BLaER1 treated with 17β-estradiol and CSF1 and Interleukin-3, amounts not matched to agents 10 nM and 100 nM (cell line): ENCODE measurements around the gene MAGI1.
A peak's percentile ranks its signal among the peaks of the same experiment; 100 is the strongest.

Experiments
- H3K27ac ChIP-seq, 11 experiments: shearing (Covaris generic); formaldehyde crosslinking; 2 replicates each; pipeline ENCODE4 v1.8.1; 2022
- H3K27me3 ChIP-seq, 11 experiments: shearing (Covaris generic); formaldehyde crosslinking; 2 replicates each; pipeline ENCODE4 v1.8.1; 2022
- H3K36me3 ChIP-seq, 11 experiments: shearing (Covaris generic); formaldehyde crosslinking; 2 replicates each; pipeline ENCODE4 v1.8.1; 2022
- H3K4me1 ChIP-seq, 10 experiments: shearing (Covaris generic); formaldehyde crosslinking; 2 replicates each; pipeline ENCODE4 v1.8.1; 2022
- H3K4me2 ChIP-seq, 11 experiments: shearing (Covaris generic); formaldehyde crosslinking; 2 replicates each; pipeline ENCODE4 v1.8.1; 2022
- H3K4me3 ChIP-seq, 10 experiments: shearing (Covaris generic); formaldehyde crosslinking; 2 replicates each; pipeline ENCODE4 v1.8.1; 2022
- H3K9ac ChIP-seq, 11 experiments: shearing (Covaris generic); formaldehyde crosslinking; 2 replicates each; pipeline ENCODE4 v1.8.1; 2022
- H3K9me3 ChIP-seq, 11 experiments: shearing (Covaris generic); formaldehyde crosslinking; replicated peaks in 1 of 11; 2 replicates each; pipeline ENCODE4 v1.8.1; 2022
- H4K20me1 ChIP-seq, 11 experiments: shearing (Covaris generic); formaldehyde crosslinking; 2 replicates each; pipeline ENCODE4 v1.8.1; 2022
- Cebpa-rat ChIP-seq, 11 experiments: shearing (Covaris generic); IDR thresholded peaks; 2 replicates each; pipeline ENCODE4 v1.8.1; 2022

The MAGI1 gene

DNA sequence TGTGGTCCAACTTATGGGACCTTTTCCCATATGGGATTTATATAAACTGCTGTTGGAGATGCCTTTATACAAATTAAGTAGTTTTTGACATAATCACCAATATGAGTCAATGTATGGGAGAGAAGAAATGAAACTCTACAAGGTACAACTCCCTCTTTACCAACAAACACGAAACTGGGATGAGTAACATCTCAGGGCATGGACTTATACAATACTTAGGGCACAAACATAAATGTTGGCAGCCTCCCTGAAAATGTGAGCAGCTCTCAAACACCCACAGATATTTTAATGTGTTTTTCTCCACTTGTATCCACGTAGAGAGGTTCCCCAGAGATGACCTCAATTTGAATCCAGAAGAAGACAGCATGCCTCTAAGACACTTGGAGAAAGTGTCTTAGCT, 161.6 kb downstream of the MAGI1 start:
- no peak for TF ChIP-seq Cebpa-rat (IDR thresholded peaks at IDR 0.05)
- no peaks in the 10 kb centered on the region for H3K27me3 ChIP-seq
- no peaks in the 10 kb centered on the region for H4K20me1 ChIP-seq
- H3K4me1 ChIP-seq: peaks cover 0 to 20% (median 12%) of the 10 kb centered on the region in 10 experiments; a peak in 15 of 20 replicates
- no peak overlapping the region for H3K4me3 ChIP-seq
- no peak overlapping the region for H3K4me2 ChIP-seq
- H3K9me3 ChIP-seq: no peaks in the 10 kb centered on the region
- H3K9ac ChIP-seq: no peak overlapping the region
- H3K27ac ChIP-seq: no peak overlapping the region
- no peaks in the 10 kb centered on the region for H3K36me3 ChIP-seq

DNA sequence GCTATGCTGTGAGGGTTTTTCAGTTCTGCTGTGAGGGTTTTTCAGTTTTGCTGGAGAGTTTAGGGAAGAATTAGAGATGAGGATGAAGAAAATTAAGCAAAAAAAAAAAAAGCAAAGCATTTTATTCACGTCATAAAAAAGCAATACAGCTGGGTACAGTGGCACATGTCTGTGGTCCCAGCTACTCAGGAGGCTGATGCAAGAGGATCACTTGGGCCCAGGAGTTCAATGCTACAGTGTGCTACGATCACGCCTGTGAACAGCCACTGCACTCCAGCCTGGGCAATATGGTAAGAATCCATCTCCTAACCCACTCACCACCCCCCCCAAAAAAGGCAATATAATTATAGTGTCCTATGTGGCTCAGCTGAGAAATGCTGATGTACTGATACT, 162.7 kb downstream of the MAGI1 start:
- Histone ChIP-seq H4K20me1 (no peaks in the 10 kb centered on the region), H3K4me3 (no peak overlapping the region), H3K9ac (no peak overlapping the region), H3K9me3 (no peaks in the 10 kb centered on the region), H3K4me2 (peak overlapping the region in 9 of 11 experiments; percentile 1 to 35 (median 24); a peak in 8 of 22 replicates), H3K27me3 (no peaks in the 10 kb centered on the region), H3K27ac (0 out of 22 replicates have a peak overlapping the region, but pooled peaks of 1 of the 11 experiments have one; percentile 5), H3K36me3 (no peaks in the 10 kb centered on the region), H3K4me1 (peaks cover 0 to 12% (median 9%) of the 10 kb centered on the region in 10 experiments; a peak in 9 of 20 replicates)
- no peak for TF ChIP-seq Cebpa-rat (IDR thresholded peaks at IDR 0.05)

DNA sequence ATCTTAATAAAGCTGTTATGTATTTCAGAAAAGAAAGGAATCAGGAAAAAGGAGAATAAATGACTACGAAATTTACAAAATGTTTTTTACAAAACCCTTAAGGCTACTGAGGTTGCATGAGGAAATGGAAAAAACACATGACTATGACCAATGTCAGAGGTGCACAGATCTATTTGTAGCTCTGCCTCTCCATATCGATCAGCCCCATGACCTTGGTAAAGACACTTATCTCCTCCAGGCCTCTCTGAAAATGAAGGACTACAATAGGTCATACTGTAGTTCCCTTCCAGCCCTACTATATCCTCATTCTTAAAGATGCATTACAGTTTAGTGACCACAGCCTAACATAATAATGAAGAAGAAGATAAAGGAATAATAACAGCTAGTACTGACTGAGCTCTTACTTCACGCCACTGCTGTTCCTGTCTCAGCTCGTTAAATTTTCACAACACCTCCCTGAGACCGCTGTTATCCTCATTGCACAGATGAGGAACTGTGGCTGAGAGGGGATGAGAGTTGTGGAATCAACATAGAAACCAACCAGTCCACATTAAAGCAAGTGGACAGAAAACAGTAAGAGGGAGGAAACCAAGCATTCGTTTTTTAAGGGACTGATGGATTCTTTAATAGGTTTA, 163.2 kb downstream of the MAGI1 start:
- Histone ChIP-seq H3K4me2 (peak overlapping the region in 10 of 11 experiments; percentile 1 to 35 (median 22); a peak in 9 of 22 replicates), H3K36me3 (no peaks in the 10 kb centered on the region), H3K9me3 (no peaks in the 10 kb centered on the region), H3K4me3 (no peak overlapping the region), H3K4me1 (peaks cover 0 to 12% (median 9%) of the 10 kb centered on the region in 10 experiments; a peak in 9 of 20 replicates), H3K9ac (no peak overlapping the region), H4K20me1 (no peaks in the 10 kb centered on the region), H3K27me3 (no peaks in the 10 kb centered on the region), H3K27ac (0 out of 22 replicates have a peak overlapping the region, but pooled peaks of 1 of the 11 experiments have one; percentile 5)
- no peak for TF ChIP-seq Cebpa-rat (IDR thresholded peaks at IDR 0.05)

DNA sequence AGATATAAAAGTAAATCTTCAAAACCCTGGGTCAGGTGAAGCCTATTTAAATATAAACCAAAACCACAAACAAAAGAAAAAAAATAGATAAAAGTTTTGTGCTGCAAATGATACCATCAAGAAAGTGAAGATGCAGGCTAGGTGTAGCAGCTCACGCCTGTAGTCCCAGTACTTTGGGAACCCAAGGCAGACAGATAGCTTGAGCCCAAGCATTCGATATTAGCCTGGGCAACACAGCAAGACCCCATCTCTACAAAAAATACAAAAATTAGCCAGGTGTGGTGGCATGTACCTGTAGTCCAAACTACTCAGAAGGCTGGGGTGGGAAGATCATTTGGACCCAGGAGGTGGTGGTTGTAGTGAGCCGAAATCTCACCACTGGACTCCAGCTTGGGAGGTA, 164.8 kb downstream of the MAGI1 start:
- no peak for TF ChIP-seq Cebpa-rat (IDR thresholded peaks at IDR 0.05)
- no peak overlapping the region for H3K4me3 ChIP-seq
- no peaks in the 10 kb centered on the region for H4K20me1 ChIP-seq
- H3K36me3 ChIP-seq: no peaks in the 10 kb centered on the region
- no peaks in the 10 kb centered on the region for H3K27me3 ChIP-seq
- no peak overlapping the region for H3K9ac ChIP-seq
- no peaks in the 10 kb centered on the region for H3K9me3 ChIP-seq
- no peak overlapping the region for H3K27ac ChIP-seq
- no peak overlapping the region for H3K4me2 ChIP-seq
- H3K4me1 ChIP-seq: peaks cover 0 to 12% (median 9%) of the 10 kb centered on the region in 10 experiments; a peak in 9 of 20 replicates

DNA sequence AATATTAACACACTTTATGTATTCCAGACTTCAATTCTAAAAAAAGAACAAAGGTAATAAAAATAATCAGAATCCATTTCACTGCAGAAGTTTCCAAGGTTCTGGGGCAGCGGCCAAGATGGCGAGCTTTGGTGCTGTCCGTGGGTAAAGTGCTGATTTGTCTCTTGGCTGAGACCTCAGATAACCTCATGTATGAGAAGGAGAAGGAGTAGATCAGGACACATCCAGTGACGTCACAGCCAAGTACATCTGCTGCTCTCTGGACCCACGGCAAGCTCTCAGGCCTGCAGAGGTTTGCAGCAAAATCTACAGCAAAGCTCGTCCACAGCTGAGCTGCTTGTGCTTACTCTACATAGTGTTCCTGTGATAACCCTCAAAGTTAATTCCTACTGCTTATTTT, 165.7 kb downstream of the MAGI1 start:
- Histone ChIP-seq H4K20me1 (no peaks in the 10 kb centered on the region), H3K4me1 (peaks cover 0 to 12% (median 9%) of the 10 kb centered on the region in 10 experiments; a peak in 9 of 20 replicates), H3K36me3 (no peaks in the 10 kb centered on the region), H3K27ac (no peak overlapping the region), H3K9me3 (no peaks in the 10 kb centered on the region), H3K27me3 (no peaks in the 10 kb centered on the region), H3K9ac (no peak overlapping the region), H3K4me2 (no peak overlapping the region), H3K4me3 (no peak overlapping the region)
- TF ChIP-seq Cebpa-rat (IDR thresholded peaks at IDR 0.05): no peak

- H3K36me3 ChIP-seq: no peaks in the 10 kb centered on the region
- H3K9ac ChIP-seq: no peak overlapping the region
- no peak overlapping the region for H3K27ac ChIP-seq
- peaks cover 0 to 12% (median 9%) of the 10 kb centered on the region in 10 experiments; a peak in 9 of 20 replicates for H3K4me1 ChIP-seq
- no peaks in the 10 kb centered on the region for H3K27me3 ChIP-seq
- H3K4me3 ChIP-seq: no peak overlapping the region
- H3K4me2 ChIP-seq: no peak overlapping the region
- no peaks in the 10 kb centered on the region for H4K20me1 ChIP-seq
- no peak for TF ChIP-seq Cebpa-rat (IDR thresholded peaks at IDR 0.05)
- no peaks in the 10 kb centered on the region for H3K9me3 ChIP-seq
Observed at GRCh38 chr3:65871305-65872141, 167.2 kb downstream of the MAGI1 start.

GRCh38 chr3:65869798-65870197, 168.9 kb downstream of the MAGI1 start:
- Histone ChIP-seq H3K27me3 (no peaks in the 10 kb centered on the region), H3K9ac (no peak overlapping the region), H3K27ac (no peak overlapping the region), H3K4me3 (no peak overlapping the region), H3K4me1 (no peaks in the 10 kb centered on the region), H3K36me3 (no peaks in the 10 kb centered on the region), H3K4me2 (no peak overlapping the region), H4K20me1 (no peaks in the 10 kb centered on the region), H3K9me3 (no peaks in the 10 kb centered on the region)
- no peak for TF ChIP-seq Cebpa-rat (IDR thresholded peaks at IDR 0.05)

DNA sequence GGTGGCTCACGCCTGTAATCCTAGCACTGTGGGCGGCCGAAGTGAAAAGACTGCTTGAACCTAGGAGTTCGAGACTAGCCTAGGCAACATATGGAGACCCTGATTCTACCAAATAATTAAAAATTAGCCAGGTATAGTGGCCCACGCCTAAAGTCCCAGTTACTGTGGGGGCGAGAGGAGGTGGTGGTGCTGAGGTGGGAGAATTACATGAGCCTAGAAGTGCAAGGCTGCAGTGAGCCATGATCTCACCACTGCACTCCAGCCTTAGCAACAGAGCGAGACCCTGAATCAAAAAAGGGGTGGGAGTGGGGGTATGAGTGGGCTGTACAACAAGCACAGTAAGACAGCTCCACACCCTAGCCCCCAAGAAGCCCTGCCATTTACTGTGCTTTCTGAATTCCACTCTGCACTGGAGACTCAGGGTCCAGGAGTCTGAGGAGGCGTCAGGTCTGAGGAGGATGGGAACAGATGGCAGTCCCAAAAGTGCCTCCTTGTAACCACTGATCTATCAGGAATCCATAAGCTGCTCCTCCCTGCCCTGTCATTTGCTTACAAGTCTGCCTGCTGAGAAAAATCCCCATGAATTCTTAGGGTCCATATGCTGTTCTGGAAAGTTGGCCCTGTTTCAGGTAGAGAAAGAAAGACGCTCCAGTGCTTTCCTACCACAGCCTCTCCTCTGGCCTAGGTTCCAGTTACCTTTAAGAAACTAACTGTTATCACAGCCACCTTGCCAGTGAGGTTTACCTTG, 171.1 kb downstream of the MAGI1 start:
- no peaks in the 10 kb centered on the region for H4K20me1 ChIP-seq
- no peaks in the 10 kb centered on the region for H3K27me3 ChIP-seq
- H3K27ac ChIP-seq: no peak overlapping the region
- no peak overlapping the region for H3K4me3 ChIP-seq
- no peaks in the 10 kb centered on the region for H3K4me1 ChIP-seq
- H3K36me3 ChIP-seq: no peaks in the 10 kb centered on the region
- no peak for TF ChIP-seq Cebpa-rat (IDR thresholded peaks at IDR 0.05)
- no peak overlapping the region for H3K9ac ChIP-seq
- no peak overlapping the region for H3K4me2 ChIP-seq
- no peaks in the 10 kb centered on the region for H3K9me3 ChIP-seq

- no peaks in the 10 kb centered on the region for H3K27me3 ChIP-seq
- H3K27ac ChIP-seq: no peak overlapping the region
- no peak for TF ChIP-seq Cebpa-rat (IDR thresholded peaks at IDR 0.05)
Observed at GRCh38 chr3:65864357-65864904, 174.3 kb downstream of the MAGI1 start.

More at GRCh38 chr3:65864357-65864904, 174.3 kb downstream of the MAGI1 start:
- Histone ChIP-seq H3K9me3 (peaks cover 0 to 12% (median under 1%) of the 10 kb centered on the region in 11 experiments; a peak in 6 of 22 replicates), H3K36me3 (no peaks in the 10 kb centered on the region), H3K4me2 (no peak overlapping the region), H3K9ac (no peak overlapping the region), H4K20me1 (no peaks in the 10 kb centered on the region), H3K4me1 (no peaks in the 10 kb centered on the region), H3K4me3 (no peak overlapping the region)
